NCI-H460 (cell line): ENCODE results near the gene KCNIP2. TPM values are rescaled to one million over a fixed set of nuclear protein-coding genes. Genes with fewer than 3 reads are reported as not detected.

Source experiments
- DNase-seq: peaks from one replicate; pipeline ENCODE4 v3.0.0-alpha.2; 2016; ENCODE audit warnings: low read depth; ENCODE audit errors: extremely low read depth
- total RNA-seq: library from RNA; depleted of rRNA; stranded (reverse); fragments of >200 nt; shearing (Covaris generic); gene quantifications from 2 replicates; pipeline ENCODE4 v1.2.3, GENCODE V29; 2014

KCNIP2 gene
- total RNA-seq, 1 experiment from 2014 or later = 2.0 TPM

GRCh38 chr10:101856626-101857025 is 13.0 kb upstream of the KCNIP2 start:
- no peak for DNase-seq

- DNase-seq = no peak
These were observed 8.0 kb upstream of the KCNIP2 start for GRCh38 chr10:101851411-101852116.

- DNase-seq = no peak
These were observed 7.1 kb upstream of the KCNIP2 start for GRCh38 chr10:101850749-101851148.

GRCh38 chr10:101848894-101849351 is 5.3 kb upstream of the KCNIP2 start:
- no peak for DNase-seq

GRCh38 chr10:101848408-101848807 is 4.8 kb upstream of the KCNIP2 start:
- DNase-seq = no peak

- DNase-seq = no peak
These were observed 2.3 kb upstream of the KCNIP2 start for GRCh38 chr10:101845893-101846292.

GRCh38 chr10:101841826-101842225 is 1.8 kb downstream of the KCNIP2 start:
- no peak for DNase-seq

GRCh38 chr10:101840741-101841453 is 2.7 kb downstream of the KCNIP2 start:
- DNase-seq = peak; percentile 77

- DNase-seq = no peak
These were observed 3.4 kb downstream of the KCNIP2 start for GRCh38 chr10:101840102-101840684.

- DNase-seq = no peak
These were observed 4.1 kb downstream of the KCNIP2 start for GRCh38 chr10:101839416-101840063.

- no peak for DNase-seq
These were observed 4.6 kb downstream of the KCNIP2 start for GRCh38 chr10:101839002-101839401.

GRCh38 chr10:101838416-101838970 is 5.1 kb downstream of the KCNIP2 start:
- DNase-seq = no peak

GRCh38 chr10:101837748-101838147 is 5.9 kb downstream of the KCNIP2 start:
- DNase-seq = no peak

GRCh38 chr10:101835362-101835761 is 8.2 kb downstream of the KCNIP2 start:
- DNase-seq = no peak

GRCh38 chr10:101834341-101834740 is 9.3 kb downstream of the KCNIP2 start:
- no peak for DNase-seq

- no peak for DNase-seq
These were observed 10.1 kb downstream of the KCNIP2 start for GRCh38 chr10:101833466-101833865.

GRCh38 chr10:101832325-101832771 is 11.3 kb downstream of the KCNIP2 start:
- DNase-seq = no peak

- no peak for DNase-seq
These were observed 12.3 kb downstream of the KCNIP2 start for GRCh38 chr10:101831169-101831811.

- DNase-seq = peak; percentile 79
These were observed 13.1 kb downstream of the KCNIP2 start for GRCh38 chr10:101830322-101831168.
